DLD1 (cell line): ENCODE data around the gene TBCE.
"Not testable (repeated sequence)": the region's sequence is repeated elsewhere in the genome, so short reads cannot be mapped to it uniquely, and the experiment has no call there.

Source experiments
- in situ Hi-C: cut with HindIII; loops from 2 replicates; pipeline ENCODE4 v1.10.0; 2017; ENCODE audit warnings: low sequenced_read_pairs

TBCE gene

GRCh38 chr1:235450886-235451483 is 83.8 kb downstream of the TBCE start:
- in situ Hi-C loops = no loop called here

DNA sequence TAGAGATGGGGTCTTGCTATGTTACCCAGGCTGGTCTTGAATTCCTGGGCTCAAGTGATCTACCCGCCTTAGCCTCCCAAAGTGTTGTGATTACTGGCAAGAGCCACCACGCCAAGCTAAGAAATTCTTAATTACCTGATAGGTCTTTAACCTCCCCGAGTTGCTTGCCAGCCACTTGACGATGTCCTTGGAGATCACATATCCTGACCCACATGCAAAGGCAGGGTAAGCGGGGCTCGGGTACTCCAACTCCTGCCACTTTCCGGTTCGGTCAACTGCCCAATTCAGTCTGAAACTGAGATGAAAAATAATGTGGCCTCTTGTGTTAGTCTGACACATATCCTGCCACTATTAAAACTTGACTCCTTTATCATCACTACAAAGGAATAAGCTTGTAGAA is 86.8 kb downstream of the TBCE start:
- in situ Hi-C loops = no loop called here

DNA sequence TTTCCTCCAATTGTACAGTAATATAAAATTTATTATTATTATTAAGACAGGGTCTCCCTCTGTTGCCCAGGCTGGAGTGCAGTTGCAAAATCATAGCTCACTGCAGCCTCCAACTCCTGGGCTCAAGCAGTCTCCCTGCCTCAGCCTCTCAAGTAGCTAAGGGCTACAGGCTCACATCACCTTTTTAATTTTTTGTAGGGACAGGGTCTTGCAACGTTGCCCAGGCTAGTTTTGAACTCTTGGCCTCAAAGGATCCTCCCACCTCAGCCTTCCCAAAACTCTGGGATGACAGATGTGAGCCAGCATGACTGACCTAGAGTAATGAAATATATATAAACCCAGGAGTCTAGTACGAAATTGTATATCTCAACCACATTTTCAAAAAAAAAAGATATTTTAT is 87.9 kb downstream of the TBCE start:
- in situ Hi-C loops = no loop called here

GRCh38 chr1:235455823-235456222 is 88.6 kb downstream of the TBCE start:
- in situ Hi-C loops = no loop called here

DNA sequence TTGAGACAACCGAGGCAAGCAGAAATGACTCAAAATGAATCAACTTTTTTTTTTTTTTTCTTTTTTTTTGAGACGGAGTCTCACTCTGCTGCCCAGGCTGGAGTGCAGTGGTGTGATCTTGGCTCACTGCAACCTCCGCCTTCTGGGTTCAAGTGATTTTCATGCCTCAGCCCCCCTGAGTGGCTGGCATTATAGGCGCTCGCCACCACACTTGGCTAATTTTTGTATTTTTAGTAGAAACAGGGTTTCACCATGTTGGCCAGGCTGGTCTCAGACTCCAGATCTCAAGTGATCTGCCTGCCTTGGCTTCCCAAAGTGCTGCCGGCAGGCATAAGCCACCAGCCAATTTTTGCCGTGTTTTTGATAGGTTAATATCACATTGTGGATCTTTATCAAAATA is 90.6 kb downstream of the TBCE start:
- in situ Hi-C loops = not testable (repeated sequence)

GRCh38 chr1:235460770-235461169 is 93.5 kb downstream of the TBCE start:
- in situ Hi-C loops = no loop called here

DNA sequence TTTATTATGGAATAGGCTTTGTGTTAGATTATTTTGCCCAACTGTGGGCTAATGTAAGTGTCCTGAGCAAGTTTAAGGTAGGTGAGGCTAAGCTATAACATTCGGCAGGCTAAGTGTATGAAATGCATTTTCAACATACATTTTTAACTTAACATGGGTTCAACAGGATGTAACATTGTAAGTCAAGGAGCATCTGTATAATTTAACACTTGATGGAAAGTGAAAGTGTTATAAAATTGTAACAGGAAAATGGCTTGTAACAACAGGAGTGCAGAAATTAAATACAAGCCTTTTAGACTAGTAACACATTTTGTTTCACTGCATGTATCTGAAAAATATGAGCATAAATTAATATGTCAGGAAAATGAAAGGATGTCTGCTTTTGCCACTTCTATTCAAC is 94.7 kb downstream of the TBCE start:
- in situ Hi-C loops = no loop called here

DNA sequence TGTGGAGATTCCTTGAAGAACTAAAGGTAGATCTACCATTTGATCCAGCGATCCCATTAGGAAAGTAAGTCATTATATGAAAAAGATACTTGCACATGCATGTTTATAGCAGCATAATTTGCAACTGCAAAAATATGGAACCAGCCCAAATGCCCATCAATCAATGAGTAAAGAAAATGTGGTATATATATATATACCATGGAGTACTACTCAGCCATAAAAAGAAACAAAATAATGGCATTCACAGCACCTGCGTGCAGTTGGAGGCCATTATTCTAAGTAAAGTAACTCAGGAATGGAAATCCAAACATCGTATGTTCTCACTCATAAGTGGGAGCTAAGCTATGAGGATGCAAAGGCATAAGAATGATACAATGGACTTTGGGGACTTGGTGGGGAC is 95.6 kb downstream of the TBCE start:
- in situ Hi-C loops = not testable (repeated sequence)

GRCh38 chr1:235465066-235465465 is 97.8 kb downstream of the TBCE start:
- in situ Hi-C loops = no loop called here

DNA sequence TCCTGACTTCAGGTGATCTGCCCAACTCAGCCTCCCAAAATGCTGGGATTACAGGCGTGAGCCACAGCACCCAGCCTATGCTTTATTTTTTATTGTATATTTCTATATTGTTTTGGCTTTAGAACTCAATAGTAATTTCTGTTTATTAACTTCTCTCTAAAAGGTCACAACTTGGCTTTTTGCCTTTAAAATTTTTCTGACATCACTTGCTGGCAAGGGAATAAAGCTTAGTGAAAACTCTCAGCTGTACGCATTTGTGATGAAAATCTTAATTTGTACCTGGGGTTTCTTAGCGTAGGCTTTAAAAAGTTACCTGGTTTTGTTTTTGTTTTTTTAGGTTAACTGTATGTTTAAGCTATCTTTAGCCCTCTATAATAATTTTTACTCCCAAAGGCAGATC is 100.8 kb downstream of the TBCE start:
- in situ Hi-C loops = no loop called here

DNA sequence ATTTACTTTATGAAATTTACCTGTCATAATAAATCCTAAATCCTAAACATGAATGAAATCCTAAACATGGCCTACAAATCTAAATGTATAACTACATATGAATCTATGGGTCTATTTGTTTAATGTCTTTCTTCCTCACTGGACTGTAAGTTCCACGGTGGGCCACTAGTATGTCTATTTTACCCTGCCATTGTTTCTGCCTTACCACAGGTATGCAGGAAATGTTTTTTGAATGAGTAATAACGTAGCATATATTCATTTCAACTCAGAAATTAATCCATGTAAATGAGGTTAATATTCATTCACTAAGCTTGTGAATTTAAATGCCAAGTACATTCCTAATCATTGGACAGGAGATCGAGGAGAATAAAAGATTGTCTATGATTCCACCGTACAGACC is 101.7 kb downstream of the TBCE start:
- in situ Hi-C loops = no loop called here

DNA sequence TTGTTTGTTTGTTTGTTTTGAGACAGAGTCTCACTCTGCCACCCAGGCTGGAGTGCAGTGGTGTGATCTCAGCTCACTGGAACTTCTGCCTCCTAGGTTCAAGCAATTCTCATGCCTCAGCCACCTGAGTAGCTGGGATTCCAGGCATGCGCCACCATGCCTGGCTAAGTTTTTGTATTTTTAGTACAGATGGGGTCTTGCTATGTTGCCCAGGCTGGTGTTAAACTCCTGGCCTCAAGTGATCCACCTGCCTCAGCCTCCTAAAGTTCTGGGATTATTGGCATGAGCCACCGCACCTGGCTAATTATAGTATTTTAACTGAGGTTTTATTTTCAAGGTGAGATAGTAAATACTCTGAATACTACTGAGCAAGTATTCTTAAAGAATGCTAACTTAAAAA is 102.7 kb downstream of the TBCE start:
- in situ Hi-C loops = not testable (repeated sequence)

DNA sequence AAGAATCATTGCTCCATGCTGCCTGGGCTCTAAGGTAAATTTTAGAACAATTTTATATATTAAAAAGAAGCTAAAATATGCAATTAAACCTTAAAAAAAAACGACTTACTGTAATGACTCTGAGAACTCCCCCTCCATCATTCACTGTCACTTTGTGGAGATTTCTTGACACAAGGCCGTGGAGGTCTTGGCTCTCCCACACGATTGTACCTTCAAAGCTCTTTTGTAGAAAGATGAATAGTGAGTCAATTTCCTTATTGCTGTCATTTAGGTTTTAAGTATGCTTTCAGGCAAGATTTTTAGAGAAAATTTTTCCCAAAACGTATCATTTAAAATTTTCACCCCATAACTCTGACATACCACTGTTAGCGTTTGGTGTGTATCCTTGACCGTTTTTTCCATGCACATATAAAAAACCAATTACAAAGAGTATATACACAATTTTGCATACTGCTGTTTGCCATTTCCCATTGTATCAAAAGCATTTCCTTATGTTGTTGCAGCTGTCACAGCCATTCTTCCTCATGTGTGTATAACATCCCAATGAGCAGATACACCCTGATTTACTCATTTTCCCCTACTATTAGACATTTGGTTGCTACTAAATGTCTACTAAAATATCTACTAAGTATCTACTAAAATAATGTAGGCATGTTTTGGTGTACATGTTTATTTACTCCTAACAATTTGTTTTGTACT is 103.7 kb downstream of the TBCE start:
- in situ Hi-C loops = no loop called here

GRCh38 chr1:235473806-235474205 is 106.6 kb downstream of the TBCE start:
- in situ Hi-C loops = no loop called here

- in situ Hi-C loops = no loop called here
Observed at GRCh38 chr1:235483090-235483489, 115.9 kb downstream of the TBCE start.

GRCh38 chr1:235485558-235485957 is 118.3 kb downstream of the TBCE start:
- in situ Hi-C loops = no loop called here

DNA sequence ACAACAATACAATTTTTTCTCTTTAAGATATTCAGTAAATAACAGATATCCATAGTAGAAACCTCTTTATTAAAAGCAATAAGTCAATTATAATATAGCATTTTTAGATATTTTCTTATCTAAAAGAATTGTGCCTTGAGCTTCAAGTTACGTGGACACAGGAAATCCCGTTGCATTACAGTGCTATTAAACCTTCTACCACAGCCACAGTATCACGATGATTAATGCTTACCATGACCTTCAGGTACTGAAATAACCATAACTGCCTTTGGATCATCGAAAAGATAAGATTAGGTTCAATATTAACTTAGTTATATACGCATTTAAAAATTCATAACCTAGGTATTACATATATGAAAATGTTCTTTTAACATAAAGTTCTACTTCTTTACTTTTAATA is 119.1 kb downstream of the TBCE start:
- in situ Hi-C loops = no loop called here

DNA sequence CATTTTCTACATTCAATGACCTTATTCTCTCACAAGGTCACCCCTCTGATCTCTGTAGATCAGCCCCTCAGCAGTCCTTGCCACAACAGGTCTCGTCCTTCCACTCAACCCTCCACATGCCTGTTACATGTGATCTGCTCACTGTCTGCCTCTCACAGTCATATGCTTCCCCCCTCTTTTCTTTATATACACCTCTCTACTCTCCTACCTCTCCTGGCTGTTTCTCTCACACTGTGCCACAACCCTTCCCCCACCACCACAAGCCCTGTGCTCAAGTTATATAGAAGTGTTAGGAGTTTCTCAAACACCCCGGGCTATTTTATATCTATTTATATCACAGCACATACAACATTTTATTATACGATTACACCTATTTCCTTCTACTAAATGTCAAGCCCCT is 124.4 kb downstream of the TBCE start:
- in situ Hi-C loops = no loop called here

DNA sequence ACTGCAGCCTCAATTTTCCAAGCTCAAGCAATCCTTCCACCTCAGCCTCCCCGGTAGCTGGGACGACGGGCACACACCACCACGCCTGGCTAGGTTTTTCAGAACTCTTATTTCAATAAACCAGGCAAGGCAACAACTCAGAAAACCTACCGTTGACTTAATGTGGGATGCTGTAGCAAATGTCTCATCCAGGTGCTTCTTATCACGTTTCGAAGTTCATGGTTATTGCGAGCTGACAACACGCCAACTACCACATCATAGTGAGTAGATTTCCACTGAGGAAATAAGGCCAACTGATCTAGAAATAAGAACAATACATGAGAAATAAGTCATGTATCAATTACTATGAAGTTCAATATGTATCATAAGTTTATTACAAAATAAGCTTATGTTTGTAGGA is 127.3 kb downstream of the TBCE start:
- in situ Hi-C loops = no loop called here

DNA sequence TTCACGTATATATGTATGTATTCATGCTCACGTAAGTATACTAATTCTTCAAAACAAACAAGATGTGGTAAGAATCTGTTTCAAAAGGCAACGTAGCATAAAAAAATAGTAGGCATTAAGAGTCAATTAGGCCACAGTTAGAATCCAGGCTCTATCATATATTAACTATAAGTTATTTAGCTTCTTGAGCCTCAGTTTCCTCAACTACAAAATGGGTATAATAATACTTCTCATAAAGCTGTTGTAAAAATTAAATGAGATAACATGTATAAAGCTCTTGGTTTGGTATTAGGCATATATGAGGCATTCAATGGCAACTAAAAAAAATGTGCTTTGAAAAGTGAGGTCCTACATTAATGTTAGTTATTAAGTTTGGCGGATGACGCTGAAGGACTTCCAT is 127.8 kb downstream of the TBCE start:
- in situ Hi-C loops = no loop called here

DNA sequence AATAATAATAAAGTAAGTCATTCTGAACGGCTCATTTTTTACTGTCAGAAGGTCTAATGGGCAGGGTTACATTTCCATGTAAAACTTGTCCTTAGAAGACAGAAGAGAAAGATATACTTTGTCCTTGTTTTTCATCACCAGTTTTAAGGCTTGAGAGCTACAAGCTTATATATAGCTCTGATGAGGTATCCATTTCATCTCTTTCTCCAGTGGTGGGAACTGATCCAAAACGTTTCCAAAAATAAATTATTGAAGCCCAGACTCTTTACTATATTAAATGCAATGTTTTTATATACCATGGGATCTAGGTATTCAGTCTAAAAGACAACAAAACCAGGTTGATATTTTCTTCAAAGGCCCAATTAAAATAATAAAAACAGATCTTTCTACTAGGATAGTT is 128.3 kb downstream of the TBCE start:
- in situ Hi-C loops = no loop called here

GRCh38 chr1:235500971-235501540 is 133.8 kb downstream of the TBCE start:
- in situ Hi-C loops = no loop called here
